ENCODE measurements around the gene ZDHHC18.

The ZDHHC18 gene, protein sequence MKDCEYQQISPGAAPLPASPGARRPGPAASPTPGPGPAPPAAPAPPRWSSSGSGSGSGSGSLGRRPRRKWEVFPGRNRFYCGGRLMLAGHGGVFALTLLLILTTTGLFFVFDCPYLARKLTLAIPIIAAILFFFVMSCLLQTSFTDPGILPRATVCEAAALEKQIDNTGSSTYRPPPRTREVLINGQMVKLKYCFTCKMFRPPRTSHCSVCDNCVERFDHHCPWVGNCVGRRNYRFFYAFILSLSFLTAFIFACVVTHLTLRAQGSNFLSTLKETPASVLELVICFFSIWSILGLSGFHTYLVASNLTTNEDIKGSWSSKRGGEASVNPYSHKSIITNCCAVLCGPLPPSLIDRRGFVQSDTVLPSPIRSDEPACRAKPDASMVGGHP

DNA sequence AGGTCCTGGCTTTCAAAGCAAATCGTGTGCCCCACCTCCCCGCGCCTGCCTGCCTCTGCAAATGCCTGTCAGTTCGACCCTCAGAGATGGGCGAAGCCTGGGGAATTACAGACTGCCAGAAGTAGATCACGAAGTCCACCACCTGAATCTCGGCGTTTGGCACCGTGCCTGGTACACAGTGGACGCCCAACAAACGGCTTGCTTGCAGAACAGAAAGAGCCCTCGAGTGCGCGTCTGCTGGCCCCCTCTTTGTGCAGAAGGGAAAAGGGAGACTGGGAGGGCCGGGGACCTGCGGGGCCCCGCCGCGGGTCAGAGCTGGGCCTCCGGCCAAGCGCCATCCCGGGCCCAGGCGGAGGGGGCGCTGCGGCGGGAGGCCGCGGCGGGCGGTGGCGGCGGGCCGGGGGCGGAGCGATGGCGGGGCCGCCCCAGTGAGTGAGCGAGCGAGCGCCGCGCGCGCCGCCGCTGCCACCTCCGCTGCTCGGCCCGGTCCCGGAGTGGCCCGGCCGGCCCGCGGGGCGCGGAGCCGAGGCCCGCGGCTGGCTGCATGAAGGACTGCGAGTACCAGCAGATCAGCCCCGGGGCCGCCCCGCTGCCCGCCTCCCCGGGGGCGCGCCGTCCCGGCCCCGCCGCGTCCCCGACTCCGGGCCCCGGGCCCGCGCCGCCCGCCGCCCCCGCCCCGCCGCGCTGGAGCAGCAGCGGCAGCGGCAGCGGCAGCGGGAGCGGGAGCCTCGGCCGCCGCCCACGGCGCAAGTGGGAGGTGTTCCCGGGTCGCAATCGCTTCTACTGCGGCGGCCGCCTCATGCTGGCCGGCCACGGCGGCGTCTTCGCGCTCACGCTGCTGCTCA, at the start of gene ZDHHC18:
Gene ZDHHC18 (plus strand): TSS at position 428 of the 845 bp plus-strand sequence. CDS start 117 bp downstream, at position 545.
- H3K9me3 ChIP-seq (ENCODE audit: severe bottlenecking) = no peaks in the 10 kb centered on the region
- TF ChIP-seq, protein P1, sequence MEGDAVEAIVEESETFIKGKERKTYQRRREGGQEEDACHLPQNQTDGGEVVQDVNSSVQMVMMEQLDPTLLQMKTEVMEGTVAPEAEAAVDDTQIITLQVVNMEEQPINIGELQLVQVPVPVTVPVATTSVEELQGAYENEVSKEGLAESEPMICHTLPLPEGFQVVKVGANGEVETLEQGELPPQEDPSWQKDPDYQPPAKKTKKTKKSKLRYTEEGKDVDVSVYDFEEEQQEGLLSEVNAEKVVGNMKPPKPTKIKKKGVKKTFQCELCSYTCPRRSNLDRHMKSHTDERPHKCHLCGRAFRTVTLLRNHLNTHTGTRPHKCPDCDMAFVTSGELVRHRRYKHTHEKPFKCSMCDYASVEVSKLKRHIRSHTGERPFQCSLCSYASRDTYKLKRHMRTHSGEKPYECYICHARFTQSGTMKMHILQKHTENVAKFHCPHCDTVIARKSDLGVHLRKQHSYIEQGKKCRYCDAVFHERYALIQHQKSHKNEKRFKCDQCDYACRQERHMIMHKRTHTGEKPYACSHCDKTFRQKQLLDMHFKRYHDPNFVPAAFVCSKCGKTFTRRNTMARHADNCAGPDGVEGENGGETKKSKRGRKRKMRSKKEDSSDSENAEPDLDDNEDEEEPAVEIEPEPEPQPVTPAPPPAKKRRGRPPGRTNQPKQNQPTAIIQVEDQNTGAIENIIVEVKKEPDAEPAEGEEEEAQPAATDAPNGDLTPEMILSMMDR (IDR thresholded peaks at IDR 0.05; ENCODE audit: low read depth, low read length) = peak; percentile 60
- H3K27ac ChIP-seq = peak within 1 kb of the TSS; percentile 81
- peak; percentile 56 for DNase-seq
- H3K4me3 ChIP-seq (ENCODE audit: low read depth, low read length) = peak within 1 kb of the TSS; percentile 57
- H3K36me3 ChIP-seq = peaks cover 24% of the 10 kb centered on the region
- H3K27me3 ChIP-seq (ENCODE audit: insufficient read depth, low read depth, severe bottlenecking) = no peaks in the 10 kb centered on the region

DNA sequence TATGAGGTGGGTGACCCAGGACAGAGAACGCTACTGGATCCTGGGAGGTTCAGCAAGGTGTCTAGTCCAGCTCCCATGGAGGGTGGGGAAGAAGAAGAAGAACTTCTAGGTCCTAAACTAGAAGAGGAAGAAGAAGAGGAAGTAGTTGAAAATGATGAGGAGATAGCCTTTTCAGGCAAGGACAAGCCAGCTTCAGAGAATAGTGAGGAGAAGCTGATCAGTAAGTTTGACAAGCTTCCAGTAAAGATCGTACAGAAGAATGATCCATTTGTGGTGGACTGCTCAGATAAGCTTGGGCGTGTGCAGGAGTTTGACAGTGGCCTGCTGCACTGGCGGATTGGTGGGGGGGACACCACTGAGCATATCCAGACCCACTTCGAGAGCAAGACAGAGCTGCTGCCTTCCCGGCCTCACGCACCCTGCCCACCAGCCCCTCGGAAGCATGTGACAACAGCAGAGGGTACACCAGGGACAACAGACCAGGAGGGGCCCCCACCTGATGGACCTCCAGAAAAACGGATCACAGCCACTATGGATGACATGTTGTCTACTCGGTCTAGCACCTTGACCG, 47.3 kb upstream of the ZDHHC18 start:
- DNase-seq = no peak
- H3K9me3 ChIP-seq (ENCODE audit: severe bottlenecking) = no peaks in the 10 kb centered on the region
- no peak overlapping the region for H3K4me3 ChIP-seq (ENCODE audit: low read depth, low read length)
- no peak overlapping the region for H3K27ac ChIP-seq
- H3K36me3 ChIP-seq = peaks cover 87% of the 10 kb centered on the region
- H3K27me3 ChIP-seq (ENCODE audit: insufficient read depth, low read depth, severe bottlenecking) = no peaks in the 10 kb centered on the region
- TF ChIP-seq, protein P1 (IDR thresholded peaks at IDR 0.05; ENCODE audit: low read depth, low read length) = no peak

DNA sequence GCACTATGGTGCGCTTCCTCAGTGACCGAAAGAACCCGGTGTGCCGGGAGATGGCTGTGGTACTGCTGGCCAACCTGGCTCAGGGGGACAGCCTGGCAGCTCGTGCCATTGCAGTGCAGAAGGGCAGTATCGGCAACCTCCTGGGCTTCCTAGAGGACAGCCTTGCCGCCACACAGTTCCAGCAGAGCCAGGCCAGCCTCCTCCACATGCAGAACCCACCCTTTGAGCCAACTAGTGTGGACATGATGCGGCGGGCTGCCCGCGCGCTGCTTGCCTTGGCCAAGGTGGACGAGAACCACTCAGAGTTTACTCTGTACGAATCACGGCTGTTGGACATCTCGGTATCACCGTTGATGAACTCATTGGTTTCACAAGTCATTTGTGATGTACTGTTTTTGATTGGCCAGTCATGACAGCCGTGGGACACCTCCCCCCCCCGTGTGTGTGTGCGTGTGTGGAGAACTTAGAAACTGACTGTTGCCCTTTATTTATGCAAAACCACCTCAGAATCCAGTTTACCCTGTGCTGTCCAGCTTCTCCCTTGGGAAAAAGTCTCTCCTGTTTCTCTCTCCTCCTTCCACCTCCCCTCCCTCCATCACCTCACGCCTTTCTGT, 46.0 kb upstream of the ZDHHC18 start:
- no peak overlapping the region for H3K4me3 ChIP-seq (ENCODE audit: low read depth, low read length)
- H3K9me3 ChIP-seq (ENCODE audit: severe bottlenecking) = no peaks in the 10 kb centered on the region
- DNase-seq = no peak
- no peaks in the 10 kb centered on the region for H3K27me3 ChIP-seq (ENCODE audit: insufficient read depth, low read depth, severe bottlenecking)
- no peak overlapping the region for H3K27ac ChIP-seq
- TF ChIP-seq, protein P1 (IDR thresholded peaks at IDR 0.05; ENCODE audit: low read depth, low read length) = no peak
- peaks cover 74% of the 10 kb centered on the region for H3K36me3 ChIP-seq

DNA sequence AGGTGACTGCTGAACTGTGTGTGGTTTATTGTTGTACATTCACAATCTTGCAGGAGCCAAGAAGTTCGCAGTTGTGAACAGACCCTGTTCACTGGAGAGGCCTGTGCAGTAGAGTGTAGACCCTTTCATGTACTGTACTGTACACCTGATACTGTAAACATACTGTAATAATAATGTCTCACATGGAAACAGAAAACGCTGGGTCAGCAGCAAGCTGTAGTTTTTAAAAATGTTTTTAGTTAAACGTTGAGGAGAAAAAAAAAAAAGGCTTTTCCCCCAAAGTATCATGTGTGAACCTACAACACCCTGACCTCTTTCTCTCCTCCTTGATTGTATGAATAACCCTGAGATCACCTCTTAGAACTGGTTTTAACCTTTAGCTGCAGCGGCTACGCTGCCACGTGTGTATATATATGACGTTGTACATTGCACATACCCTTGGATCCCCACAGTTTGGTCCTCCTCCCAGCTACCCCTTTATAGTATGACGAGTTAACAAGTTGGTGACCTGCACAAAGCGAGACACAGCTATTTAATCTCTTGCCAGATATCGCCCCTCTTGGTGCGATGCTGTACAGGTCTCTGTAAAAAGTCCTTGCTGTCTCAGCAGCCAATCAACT, 45.2 kb upstream of the ZDHHC18 start:
- no peaks in the 10 kb centered on the region for H3K27me3 ChIP-seq (ENCODE audit: insufficient read depth, low read depth, severe bottlenecking)
- no peak overlapping the region for H3K27ac ChIP-seq
- TF ChIP-seq, protein P1 (IDR thresholded peaks at IDR 0.05; ENCODE audit: low read depth, low read length) = no peak
- DNase-seq = no peak
- H3K4me3 ChIP-seq (ENCODE audit: low read depth, low read length) = no peak overlapping the region
- peaks cover 66% of the 10 kb centered on the region for H3K36me3 ChIP-seq
- no peaks in the 10 kb centered on the region for H3K9me3 ChIP-seq (ENCODE audit: severe bottlenecking)

DNA sequence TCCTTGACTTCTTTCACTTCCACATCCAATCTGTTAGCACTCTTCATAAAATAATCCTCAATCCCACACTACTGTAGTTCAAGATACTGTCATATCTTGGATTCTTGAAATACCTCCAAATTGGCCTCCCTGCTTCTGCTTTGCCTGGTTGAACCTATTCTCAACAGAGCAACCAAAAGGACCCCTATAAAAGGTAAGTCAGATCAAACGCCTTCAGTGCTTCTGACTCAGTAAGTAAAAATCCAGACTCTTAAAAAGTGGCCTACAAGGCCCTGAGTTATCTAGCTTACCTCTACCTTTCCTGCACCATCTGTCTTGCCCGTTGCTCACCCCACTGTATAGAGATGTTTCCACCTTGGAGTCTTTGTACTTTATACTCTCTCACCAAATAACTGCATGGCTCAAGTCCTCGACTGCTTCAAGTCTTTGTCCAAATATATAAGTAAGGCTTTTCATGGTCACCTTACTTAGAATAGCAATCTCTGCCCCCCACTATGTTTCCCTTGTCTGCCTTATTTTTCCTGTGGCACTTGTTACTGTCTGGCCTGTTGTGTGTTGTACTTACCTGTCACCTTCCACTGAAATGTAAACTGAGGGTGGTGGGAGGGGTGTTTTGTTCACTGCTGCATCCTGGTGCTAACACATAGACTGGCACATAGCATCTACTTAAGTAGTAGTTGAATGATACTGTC, 43.8 kb upstream of the ZDHHC18 start:
- no peak overlapping the region for H3K4me3 ChIP-seq (ENCODE audit: low read depth, low read length)
- no peaks in the 10 kb centered on the region for H3K27me3 ChIP-seq (ENCODE audit: insufficient read depth, low read depth, severe bottlenecking)
- no peak overlapping the region for H3K27ac ChIP-seq
- TF ChIP-seq, protein P1 (IDR thresholded peaks at IDR 0.05; ENCODE audit: low read depth, low read length) = no peak
- peaks cover 52% of the 10 kb centered on the region for H3K36me3 ChIP-seq
- no peaks in the 10 kb centered on the region for H3K9me3 ChIP-seq (ENCODE audit: severe bottlenecking)
- DNase-seq = no peak
